GM23248 (cell line): ENCODE results near the gene CPED1.

Experiments
- EZH2 ChIP-seq: fragments of 200-600 bp; sonication (generic); IDR thresholded peaks from 2 replicates; pipeline ENCODE4 v1.6.1; 2018; ENCODE audit warnings: antibody characterized with exemption, mild to moderate bottlenecking; ENCODE audit not compliant: insufficient read depth, poor library complexity, severe bottlenecking
- EZH2phosphoT487 ChIP-seq: fragments of 200-600 bp; sonication (generic); IDR thresholded peaks from 2 replicates; pipeline ENCODE4 v1.6.1; 2018; ENCODE audit warnings: antibody characterized with exemption, moderate library complexity, mild to moderate bottlenecking, low read depth; ENCODE audit not compliant: insufficient read depth

- TF ChIP-seq EZH2, result no peak
- TF ChIP-seq EZH2phosphoT487, result no peak
Observed at GRCh38 chr7:121015560-121015959, 27.0 kb downstream of the CPED1 start.
